ENCODE data around the gene SLC35E2B.

SLC35E2B gene

DNA sequence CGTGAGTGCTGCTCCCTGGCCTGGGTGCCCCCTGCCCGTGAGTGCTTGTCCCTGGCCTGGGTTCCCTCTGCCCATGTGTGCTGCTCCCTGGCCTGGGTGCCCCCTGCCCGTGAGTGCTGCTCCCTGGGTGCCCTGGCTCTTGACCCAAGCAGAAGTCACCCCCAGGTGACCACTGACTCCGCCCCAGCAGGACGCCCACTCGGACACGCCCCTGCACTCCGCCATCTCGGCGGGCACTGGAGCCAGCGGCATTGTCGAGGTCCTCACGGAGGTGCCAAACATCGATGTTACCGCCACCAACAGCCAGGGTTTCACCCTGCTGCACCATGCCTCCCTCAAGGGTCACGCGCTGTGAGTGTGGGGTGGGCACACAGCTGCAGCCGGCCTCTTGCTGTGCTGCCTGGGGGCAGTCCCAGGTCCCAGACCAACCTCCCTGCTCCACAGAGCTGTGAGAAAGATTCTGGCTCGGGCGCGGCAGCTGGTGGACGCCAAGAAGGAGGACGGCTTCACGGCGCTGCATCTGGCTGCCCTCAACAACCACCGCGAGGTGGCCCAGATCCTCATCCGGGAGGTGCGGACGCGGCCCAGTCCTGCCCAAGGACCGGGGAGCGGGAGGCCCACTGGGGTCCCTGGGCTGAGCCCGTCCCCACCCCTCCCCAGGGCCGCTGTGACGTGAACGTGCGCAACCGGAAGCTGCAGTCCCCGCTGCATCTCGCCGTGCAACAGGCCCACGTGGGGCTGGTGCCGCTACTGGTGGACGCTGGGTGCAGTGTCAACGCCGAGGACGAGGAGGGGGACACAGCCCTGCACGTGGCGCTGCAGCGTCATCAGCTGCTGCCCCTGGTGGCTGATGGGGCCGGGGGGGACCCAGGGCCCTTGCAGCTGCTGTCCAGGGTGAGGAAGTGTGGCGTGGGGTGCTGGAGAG, 64.5 kb downstream of the SLC35E2B start:
- no peak overlapping the region for H3K4me3 ChIP-seq (ENCODE audit: insufficient read depth, low read depth, low read length)
- H3K36me3 ChIP-seq (ENCODE audit: control insufficient read depth, insufficient read depth, low read length): no peaks in the 10 kb centered on the region
- no peaks in the 10 kb centered on the region for H3K9me3 ChIP-seq (ENCODE audit: control insufficient read depth, low read length)
- no peak overlapping the region for H3K27ac ChIP-seq (ENCODE audit: insufficient read depth, low read depth, low read length, poor library complexity, severe bottlenecking)
- WGBS, 2 experiments: 94 to 95% methylated on average over 53 of the region's 53 CpGs
- peaks cover 24% of the 10 kb centered on the region for H3K27me3 ChIP-seq (ENCODE audit: control insufficient read depth, insufficient read depth, low read length, poor library complexity, severe bottlenecking)
- H3K4me1 ChIP-seq (ENCODE audit: control insufficient read depth, insufficient read depth, low read length): no peaks in the 10 kb centered on the region

- no peak overlapping the region for H3K27ac ChIP-seq (ENCODE audit: insufficient read depth, low read depth, low read length, poor library complexity, severe bottlenecking)
- no peaks in the 10 kb centered on the region for H3K9me3 ChIP-seq (ENCODE audit: control insufficient read depth, low read length)
- H3K4me1 ChIP-seq (ENCODE audit: control insufficient read depth, insufficient read depth, low read length): no peaks in the 10 kb centered on the region
- H3K36me3 ChIP-seq (ENCODE audit: control insufficient read depth, insufficient read depth, low read length): no peaks in the 10 kb centered on the region
- H3K4me3 ChIP-seq (ENCODE audit: insufficient read depth, low read depth, low read length): no peak overlapping the region
- H3K27me3 ChIP-seq (ENCODE audit: control insufficient read depth, insufficient read depth, low read length, poor library complexity, severe bottlenecking): peaks cover 23% of the 10 kb centered on the region
- WGBS, 2 experiments: 86% methylated on average over 37 of the region's 37 CpGs
Measured at GRCh38 chr1:1627261-1627828, 65.2 kb downstream of the SLC35E2B start.

DNA sequence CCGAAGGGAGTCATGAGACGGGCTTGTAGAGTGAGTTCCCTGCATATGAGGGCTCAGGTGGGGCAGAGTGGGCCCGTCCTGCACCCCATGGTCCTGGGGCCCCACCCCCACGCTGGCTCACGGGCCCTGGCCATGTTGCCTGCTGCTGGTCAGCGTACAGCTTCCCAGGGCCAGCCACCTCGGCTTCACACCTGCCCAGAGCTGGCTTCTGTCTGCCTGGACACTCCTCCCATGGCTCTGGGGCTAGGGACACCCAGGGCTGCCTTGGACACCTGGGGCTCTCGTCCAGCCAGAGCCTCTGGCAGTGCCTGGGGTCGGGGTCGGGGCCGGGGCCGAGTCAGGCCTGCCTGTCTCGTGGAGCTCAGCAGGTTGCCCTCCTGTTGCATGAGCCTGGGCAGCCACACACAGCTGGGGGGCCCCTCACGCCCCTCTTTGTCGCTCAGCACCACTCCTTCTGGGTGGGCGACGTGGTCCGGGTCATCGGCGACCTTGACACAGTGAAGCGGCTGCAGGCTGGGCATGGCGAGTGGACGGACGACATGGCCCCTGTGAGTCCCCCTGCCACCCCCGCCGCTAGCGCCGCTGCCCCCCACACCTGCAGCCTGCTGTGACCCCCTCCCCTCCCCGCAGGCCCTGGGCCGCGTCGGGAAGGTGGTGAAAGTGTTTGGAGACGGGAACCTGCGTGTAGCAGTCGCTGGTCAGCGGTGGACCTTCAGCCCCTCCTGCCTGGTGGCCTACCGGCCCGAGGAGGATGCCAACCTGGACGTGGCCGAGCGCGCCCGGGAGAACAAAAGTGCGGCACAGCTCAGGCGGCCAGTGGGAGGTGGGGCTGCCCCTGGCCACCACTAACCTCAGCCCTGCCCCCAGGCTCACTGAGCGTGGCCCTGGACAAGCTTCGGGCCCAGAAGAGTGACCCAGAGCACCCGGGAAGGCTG, 66.1 kb downstream of the SLC35E2B start:
- no peak overlapping the region for H3K4me3 ChIP-seq (ENCODE audit: insufficient read depth, low read depth, low read length)
- 95 to 96% methylated on average over 48 of the region's 48 CpGs for WGBS, 2 experiments
- H3K27me3 ChIP-seq (ENCODE audit: control insufficient read depth, insufficient read depth, low read length, poor library complexity, severe bottlenecking): peaks cover 14% of the 10 kb centered on the region
- no peak overlapping the region for H3K27ac ChIP-seq (ENCODE audit: insufficient read depth, low read depth, low read length, poor library complexity, severe bottlenecking)
- H3K9me3 ChIP-seq (ENCODE audit: control insufficient read depth, low read length): no peaks in the 10 kb centered on the region
- H3K4me1 ChIP-seq (ENCODE audit: control insufficient read depth, insufficient read depth, low read length): no peaks in the 10 kb centered on the region
- H3K36me3 ChIP-seq (ENCODE audit: control insufficient read depth, insufficient read depth, low read length): no peaks in the 10 kb centered on the region

- 93 to 95% methylated on average over 8 of the region's 8 CpGs for WGBS, 2 experiments
- no peak overlapping the region for H3K27ac ChIP-seq (ENCODE audit: insufficient read depth, low read depth, low read length, poor library complexity, severe bottlenecking)
- no peak overlapping the region for H3K4me3 ChIP-seq (ENCODE audit: insufficient read depth, low read depth, low read length)
- H3K9me3 ChIP-seq (ENCODE audit: control insufficient read depth, low read length): no peaks in the 10 kb centered on the region
- no peaks in the 10 kb centered on the region for H3K4me1 ChIP-seq (ENCODE audit: control insufficient read depth, insufficient read depth, low read length)
- H3K36me3 ChIP-seq (ENCODE audit: control insufficient read depth, insufficient read depth, low read length): no peaks in the 10 kb centered on the region
- H3K27me3 ChIP-seq (ENCODE audit: control insufficient read depth, insufficient read depth, low read length, poor library complexity, severe bottlenecking): peaks cover 7% of the 10 kb centered on the region
Measured at GRCh38 chr1:1625824-1626206, 66.8 kb downstream of the SLC35E2B start.

- peaks cover 3% of the 10 kb centered on the region for H3K27me3 ChIP-seq (ENCODE audit: control insufficient read depth, insufficient read depth, low read length, poor library complexity, severe bottlenecking)
- no peak overlapping the region for H3K4me3 ChIP-seq (ENCODE audit: insufficient read depth, low read depth, low read length)
- no peaks in the 10 kb centered on the region for H3K4me1 ChIP-seq (ENCODE audit: control insufficient read depth, insufficient read depth, low read length)
- H3K27ac ChIP-seq (ENCODE audit: insufficient read depth, low read depth, low read length, poor library complexity, severe bottlenecking): no peak overlapping the region
- 96% methylated on average over 28 of the region's 28 CpGs for WGBS, 2 experiments
- no peaks in the 10 kb centered on the region for H3K9me3 ChIP-seq (ENCODE audit: control insufficient read depth, low read length)
- H3K36me3 ChIP-seq (ENCODE audit: control insufficient read depth, insufficient read depth, low read length): no peaks in the 10 kb centered on the region
Measured at GRCh38 chr1:1625404-1625775, 67.2 kb downstream of the SLC35E2B start.

- Histone ChIP-seq H3K36me3 (ENCODE audit: control insufficient read depth, insufficient read depth, low read length) (no peaks in the 10 kb centered on the region), H3K4me1 (ENCODE audit: control insufficient read depth, insufficient read depth, low read length) (no peaks in the 10 kb centered on the region), H3K27me3 (ENCODE audit: control insufficient read depth, insufficient read depth, low read length, poor library complexity, severe bottlenecking) (no peaks in the 10 kb centered on the region), H3K4me3 (ENCODE audit: insufficient read depth, low read depth, low read length) (no peak overlapping the region), H3K9me3 (ENCODE audit: control insufficient read depth, low read length) (no peaks in the 10 kb centered on the region), H3K27ac (ENCODE audit: insufficient read depth, low read depth, low read length, poor library complexity, severe bottlenecking) (no peak overlapping the region)
- WGBS, 2 experiments: 90 to 91% methylated on average over 38 of the region's 38 CpGs
Measured at GRCh38 chr1:1624443-1625403, 67.9 kb downstream of the SLC35E2B start.

GRCh38 chr1:1623631-1624442, 68.8 kb downstream of the SLC35E2B start:
- Histone ChIP-seq H3K36me3 (ENCODE audit: control insufficient read depth, insufficient read depth, low read length) (peaks cover 1% of the 10 kb centered on the region), H3K9me3 (ENCODE audit: control insufficient read depth, low read length) (no peaks in the 10 kb centered on the region), H3K4me3 (ENCODE audit: insufficient read depth, low read depth, low read length) (no peak overlapping the region), H3K4me1 (ENCODE audit: control insufficient read depth, insufficient read depth, low read length) (no peaks in the 10 kb centered on the region), H3K27ac (ENCODE audit: insufficient read depth, low read depth, low read length, poor library complexity, severe bottlenecking) (no peak overlapping the region), H3K27me3 (ENCODE audit: control insufficient read depth, insufficient read depth, low read length, poor library complexity, severe bottlenecking) (no peaks in the 10 kb centered on the region)
- WGBS, 2 experiments: 95 to 96% methylated on average over 51 of the region's 51 CpGs

DNA sequence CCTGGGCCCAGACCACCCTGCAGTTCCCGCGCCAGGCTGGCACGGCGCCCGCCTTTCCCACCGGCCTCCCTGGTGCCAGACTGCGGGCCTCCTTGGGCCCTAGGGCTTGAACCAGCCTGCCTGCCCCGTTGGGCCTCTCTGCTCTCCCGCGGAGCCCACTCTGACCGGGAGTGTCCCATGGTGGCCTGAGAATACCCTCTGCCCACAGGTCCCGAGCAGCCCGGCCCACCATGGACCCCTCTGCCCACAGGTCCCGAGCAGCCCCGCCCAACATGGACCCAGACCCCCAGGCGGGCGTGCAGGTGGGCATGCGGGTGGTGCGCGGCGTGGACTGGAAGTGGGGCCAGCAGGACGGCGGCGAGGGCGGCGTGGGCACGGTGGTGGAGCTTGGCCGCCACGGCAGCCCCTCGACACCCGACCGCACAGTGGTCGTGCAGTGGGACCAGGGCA, 69.4 kb downstream of the SLC35E2B start:
- Histone ChIP-seq H3K27me3 (ENCODE audit: control insufficient read depth, insufficient read depth, low read length, poor library complexity, severe bottlenecking) (no peaks in the 10 kb centered on the region), H3K4me3 (ENCODE audit: insufficient read depth, low read depth, low read length) (no peak overlapping the region), H3K4me1 (ENCODE audit: control insufficient read depth, insufficient read depth, low read length) (no peaks in the 10 kb centered on the region), H3K9me3 (ENCODE audit: control insufficient read depth, low read length) (no peaks in the 10 kb centered on the region), H3K27ac (ENCODE audit: insufficient read depth, low read depth, low read length, poor library complexity, severe bottlenecking) (no peak overlapping the region), H3K36me3 (ENCODE audit: control insufficient read depth, insufficient read depth, low read length) (peaks cover 4% of the 10 kb centered on the region)
- WGBS, 2 experiments: 95 to 96% methylated on average over 33 of the region's 33 CpGs

DNA sequence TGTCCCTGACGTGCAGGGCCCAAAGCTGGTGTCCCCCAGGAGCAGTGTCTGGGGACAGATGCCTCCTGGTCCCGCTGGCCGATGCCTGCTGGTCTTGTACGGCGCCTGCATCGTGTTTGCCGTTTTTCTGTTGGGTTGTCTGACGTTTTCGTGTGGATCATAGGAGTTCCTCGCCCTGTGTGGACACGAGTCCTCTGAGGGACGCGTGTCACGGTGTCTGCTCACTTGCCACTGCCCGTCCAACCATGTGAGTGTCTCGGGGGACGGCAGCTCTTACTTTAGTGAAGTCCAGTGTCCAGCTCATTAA, 69.9 kb downstream of the SLC35E2B start:
- WGBS, 2 experiments: 94 to 96% methylated on average over 17 of the region's 17 CpGs
- H3K4me3 ChIP-seq (ENCODE audit: insufficient read depth, low read depth, low read length): no peak overlapping the region
- no peaks in the 10 kb centered on the region for H3K9me3 ChIP-seq (ENCODE audit: control insufficient read depth, low read length)
- H3K27ac ChIP-seq (ENCODE audit: insufficient read depth, low read depth, low read length, poor library complexity, severe bottlenecking): no peak overlapping the region
- H3K27me3 ChIP-seq (ENCODE audit: control insufficient read depth, insufficient read depth, low read length, poor library complexity, severe bottlenecking): no peaks in the 10 kb centered on the region
- peaks cover 4% of the 10 kb centered on the region for H3K36me3 ChIP-seq (ENCODE audit: control insufficient read depth, insufficient read depth, low read length)
- H3K4me1 ChIP-seq (ENCODE audit: control insufficient read depth, insufficient read depth, low read length): no peaks in the 10 kb centered on the region

Data from ectodermal cell (in vitro differentiated cells).